GM04503 (cell line): ENCODE measurements around the gene C2orf72.
"Not testable (repeated sequence)": the region's sequence is repeated elsewhere in the genome, so short reads cannot be mapped to it uniquely, and the experiment has no call there.

Experiments used
- DNase-seq: peaks from one replicate; pipeline ENCODE4 v3.0.0-alpha.2; 2012; ENCODE audit warnings: low read depth

C2orf72 gene

GRCh38 chr2:231015478-231015877 is 21.8 kb upstream of the C2orf72 start:
- no peak for DNase-seq

DNA sequence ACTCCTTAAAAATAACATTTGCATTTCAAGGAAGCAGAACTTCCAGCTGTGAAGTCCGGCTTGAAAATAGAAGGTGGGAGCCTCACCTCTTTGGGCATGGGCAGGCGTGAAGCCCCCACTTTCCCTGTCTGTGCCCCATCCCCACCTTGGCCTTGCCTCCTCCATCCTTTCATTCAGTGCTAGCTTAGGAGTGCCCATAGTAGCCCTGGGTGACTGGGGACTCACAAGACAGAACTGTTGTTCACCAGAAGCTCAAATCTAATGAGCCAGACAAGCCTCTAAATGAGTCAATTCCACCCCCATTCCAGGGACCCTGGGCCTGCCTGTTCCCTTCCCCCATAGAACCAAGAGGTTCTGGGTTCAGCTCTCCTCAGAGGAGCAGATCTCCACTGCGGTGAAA is 21.4 kb upstream of the C2orf72 start:
- no peak for DNase-seq

DNA sequence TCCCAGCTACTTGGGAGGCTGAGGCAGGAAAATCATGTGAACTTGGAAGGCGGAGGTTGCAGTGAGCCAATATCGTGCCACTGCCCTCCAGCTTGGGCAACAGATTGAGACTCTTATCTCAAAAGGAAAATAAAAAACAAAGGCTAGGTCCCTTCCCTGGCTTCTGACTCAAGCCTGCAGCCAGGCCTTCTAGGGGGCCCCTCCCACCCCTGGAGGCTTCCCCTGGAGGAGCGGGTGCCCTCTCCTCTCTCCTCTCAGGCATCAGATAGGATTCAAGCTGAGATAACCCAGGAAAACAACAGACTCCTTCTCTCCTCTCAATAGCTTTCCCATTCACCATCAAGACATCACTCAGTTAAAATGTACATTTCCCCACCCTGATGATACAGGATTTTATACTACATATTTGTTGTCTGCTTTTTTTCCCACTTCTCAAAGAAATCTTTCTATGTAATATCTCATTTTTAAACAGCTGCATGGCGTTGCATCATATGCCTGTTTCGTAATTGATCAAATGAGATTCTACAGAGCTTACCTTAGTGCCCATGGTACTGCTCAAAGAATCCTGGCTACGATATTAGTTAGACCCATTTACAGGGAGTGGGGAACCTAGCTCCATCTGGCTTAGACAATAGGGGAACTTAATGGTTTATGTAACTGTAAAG is 20.6 kb upstream of the C2orf72 start:
- no peak for DNase-seq

DNA sequence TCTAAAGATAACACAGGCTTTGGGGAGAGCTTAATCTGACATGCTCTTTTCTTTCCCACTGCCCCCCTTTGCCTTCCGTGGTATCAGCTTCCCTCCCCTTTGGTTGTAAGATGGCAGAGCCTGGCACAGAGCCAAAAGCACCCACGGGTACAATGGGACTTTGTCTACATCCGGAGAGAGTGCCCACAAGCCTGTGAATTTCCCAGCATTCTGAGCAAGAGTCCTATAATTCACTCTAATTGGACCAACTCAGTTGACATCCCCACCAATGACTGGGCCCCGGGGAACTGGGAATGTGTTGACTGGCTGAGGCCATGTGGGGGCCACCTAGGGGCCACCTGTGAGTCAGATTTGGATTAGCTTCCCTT is 20.1 kb upstream of the C2orf72 start:
- DNase-seq = no peak

DNA sequence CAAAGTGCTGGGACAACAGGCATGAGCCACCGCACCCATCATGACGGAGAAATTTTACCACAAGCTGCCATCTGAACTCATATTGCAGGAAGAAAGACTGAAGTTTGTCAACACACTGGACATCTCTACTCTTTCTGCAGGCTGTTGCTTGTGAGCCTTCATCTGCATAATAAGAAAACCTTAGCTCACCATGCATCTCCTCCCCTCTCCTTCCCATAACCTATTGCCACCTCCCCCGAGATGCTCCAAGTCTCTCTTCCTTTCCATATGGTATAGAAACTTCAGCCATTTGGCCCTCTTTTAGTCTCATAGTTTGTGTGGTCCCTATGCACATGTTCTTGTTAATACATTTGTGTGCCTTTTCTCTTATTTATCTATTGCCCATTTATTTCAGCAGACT is 19.1 kb upstream of the C2orf72 start:
- no peak for DNase-seq

- not testable (repeated sequence) for DNase-seq
Observed at GRCh38 chr2:231025059-231025458, 12.3 kb upstream of the C2orf72 start.

- DNase-seq = no peak
Observed at GRCh38 chr2:231028889-231029288, 8.4 kb upstream of the C2orf72 start.

DNA sequence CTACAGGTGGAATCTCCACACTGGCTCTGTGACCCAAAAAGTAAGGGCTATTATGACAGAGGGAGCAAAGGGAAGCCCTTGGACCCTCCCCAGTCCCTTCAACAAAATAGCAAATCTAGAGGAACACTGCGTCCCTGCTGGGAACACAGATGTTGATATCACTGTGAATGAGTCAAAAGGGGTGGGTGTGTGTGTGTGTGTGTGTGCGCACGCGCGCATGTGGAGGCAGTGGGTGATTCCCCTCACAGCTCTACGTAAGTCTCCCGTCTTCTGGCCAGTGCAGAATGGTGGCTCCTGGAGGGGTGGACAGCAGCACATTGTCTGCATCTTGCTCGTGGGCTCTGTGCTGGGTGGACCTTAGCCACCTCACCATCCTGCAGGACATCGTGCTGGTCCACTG is 7.8 kb upstream of the C2orf72 start:
- DNase-seq = no peak

DNA sequence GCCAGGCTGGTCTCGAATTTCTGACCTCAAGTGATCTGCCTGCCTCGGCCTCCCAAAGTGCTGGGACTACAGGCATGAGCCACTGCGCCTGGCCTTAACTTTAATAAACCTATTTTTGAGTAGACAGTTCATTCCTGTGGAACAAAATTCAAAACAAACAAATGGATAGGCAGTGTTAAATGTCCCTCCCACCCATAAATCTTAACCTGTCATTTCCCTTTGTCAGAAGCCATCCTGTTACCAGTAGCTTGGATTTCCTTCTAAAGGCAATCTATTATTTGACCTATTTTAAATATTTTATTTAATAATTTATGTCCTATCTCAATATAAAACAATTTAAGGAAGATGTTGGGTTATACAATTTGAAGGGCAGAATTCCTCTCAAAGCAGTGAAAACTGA is 6.6 kb upstream of the C2orf72 start:
- no peak for DNase-seq

DNA sequence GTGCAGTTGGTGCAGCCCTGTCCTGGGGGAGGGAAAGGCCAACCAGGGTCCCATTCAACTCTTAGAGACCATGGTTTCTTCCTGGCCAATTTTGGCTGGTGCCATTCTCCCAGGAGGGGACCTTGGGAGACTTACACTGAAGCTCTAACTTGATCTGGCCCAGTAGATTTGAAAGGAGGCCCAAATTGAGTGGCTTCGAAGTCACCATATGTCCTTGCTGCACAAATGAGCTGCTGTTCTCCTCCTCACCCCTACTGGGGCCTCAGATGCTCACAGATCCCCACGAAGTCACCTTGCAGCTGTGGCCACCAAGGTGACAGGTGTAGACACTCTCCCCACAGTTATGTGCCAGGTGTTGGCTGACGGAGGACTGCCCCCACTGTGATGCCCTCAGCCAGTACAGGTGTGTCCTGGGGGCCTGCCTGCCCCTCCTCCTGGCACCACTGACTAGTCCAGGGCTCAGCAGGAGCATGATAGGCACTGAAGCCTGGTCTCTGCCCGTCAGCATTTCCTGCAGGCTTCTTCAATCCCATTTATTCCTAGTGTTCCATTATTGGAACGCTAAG is 4.7 kb upstream of the C2orf72 start:
- DNase-seq = no peak

DNA sequence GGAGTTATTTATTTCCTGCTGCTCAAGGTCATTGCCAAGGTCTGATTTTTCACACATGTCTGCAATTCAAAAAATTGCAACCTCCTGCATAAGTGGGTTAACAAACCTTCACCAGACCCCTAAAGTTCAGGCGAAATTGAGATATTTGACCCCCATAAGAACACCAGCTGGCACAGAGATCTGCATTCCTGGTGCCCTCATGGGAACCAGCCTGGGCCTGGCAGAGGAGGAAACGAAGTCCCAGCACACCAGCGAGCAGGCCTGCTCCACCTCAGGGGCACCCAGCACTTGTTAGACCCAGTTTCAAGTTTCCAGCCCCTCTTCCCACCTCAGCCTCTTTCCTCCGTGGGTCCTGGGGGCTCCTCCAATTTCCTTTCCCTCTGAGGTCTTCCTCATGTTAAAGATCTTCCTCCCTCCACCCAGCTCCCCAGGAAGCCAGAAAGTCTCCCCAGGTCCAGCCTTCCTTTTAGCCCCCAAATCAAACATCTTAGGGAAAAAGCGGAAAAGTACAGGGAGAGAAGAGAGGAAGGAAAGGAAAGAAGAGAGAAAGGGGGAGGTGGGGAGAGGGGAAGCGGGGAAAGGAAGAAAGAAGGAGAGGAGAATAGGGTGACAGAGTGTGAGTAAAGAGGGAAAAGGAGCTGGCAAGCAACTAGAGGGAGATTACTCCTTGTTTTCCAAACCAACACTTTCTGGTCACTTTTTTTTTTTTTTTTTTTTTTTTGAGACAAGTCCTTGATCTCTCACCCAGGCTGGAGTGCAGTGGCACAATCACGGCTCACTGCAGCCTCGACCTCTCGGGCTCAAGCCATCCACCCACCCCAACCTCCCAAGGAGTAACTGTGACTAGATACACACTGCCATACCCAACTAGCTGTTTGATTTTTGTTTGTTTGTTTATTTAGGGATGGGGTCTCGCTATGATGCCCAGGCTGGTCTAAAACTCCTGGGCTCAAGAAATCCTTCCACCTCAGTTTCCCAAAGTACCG is 3.9 kb upstream of the C2orf72 start:
- no peak for DNase-seq

- no peak for DNase-seq
Observed at GRCh38 chr2:231034291-231034882, 2.9 kb upstream of the C2orf72 start.

DNA sequence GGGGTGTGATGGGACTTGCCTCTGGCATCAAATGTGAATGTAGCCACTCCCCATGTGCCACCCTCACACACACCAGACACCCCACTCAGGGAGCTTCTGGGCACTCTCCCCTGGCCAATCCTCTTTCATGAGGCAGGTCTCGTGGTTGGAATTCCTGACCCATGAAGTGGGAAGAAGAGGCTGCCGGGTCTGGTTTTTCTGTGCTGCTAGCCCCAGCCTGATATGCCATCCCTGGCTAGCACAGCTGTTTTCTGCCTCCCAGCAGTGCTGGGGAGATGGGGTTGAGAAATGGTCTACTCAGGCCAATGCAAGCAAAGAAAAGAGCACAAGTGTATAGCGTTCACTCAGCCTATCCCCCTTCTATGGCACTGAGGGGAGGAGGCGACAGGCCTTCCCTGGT is 1.2 kb upstream of the C2orf72 start:
- no peak for DNase-seq

- DNase-seq = no peak
Observed at GRCh38 chr2:231036578-231037106, 681 bp upstream of the C2orf72 start.

DNA sequence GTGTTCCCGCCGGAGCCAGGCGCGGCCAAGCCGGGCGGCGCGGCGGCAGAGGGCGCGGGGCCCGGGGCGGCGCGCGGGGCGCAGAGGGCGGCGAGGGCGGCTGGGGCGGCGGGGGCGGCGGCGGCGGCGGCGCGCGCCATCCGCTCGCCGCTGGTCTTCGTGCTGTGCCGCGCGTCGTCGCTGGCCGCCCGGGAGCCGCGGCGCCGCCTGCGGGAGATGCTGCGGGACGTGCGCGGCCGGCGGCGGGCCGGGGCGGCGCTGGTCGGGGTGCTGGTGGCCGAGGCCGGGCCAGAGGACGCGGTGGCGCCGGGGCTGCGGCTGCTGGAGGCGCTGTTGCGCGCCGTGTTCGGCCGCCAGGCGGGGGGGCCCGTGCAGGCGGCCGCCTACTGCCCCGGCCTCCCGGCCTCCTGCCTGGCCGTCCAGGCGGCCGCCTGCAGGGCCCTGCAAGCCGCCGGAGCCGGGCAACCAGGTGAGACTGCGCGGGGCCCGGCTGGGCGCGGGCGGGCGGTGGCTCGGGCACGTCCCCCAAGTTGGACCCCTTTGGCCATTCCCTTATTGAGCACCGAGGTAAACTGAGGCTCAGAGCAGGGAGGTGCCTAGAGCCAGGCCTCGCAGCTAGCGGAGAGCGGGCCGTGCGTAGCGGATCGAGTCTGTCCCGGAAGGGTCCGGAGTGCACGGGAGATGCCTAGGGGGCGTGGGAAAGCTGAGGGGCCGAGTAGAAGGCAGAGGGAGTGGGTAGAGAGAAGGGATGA is 584 bp downstream of the C2orf72 start:
- DNase-seq = no peak

DNA sequence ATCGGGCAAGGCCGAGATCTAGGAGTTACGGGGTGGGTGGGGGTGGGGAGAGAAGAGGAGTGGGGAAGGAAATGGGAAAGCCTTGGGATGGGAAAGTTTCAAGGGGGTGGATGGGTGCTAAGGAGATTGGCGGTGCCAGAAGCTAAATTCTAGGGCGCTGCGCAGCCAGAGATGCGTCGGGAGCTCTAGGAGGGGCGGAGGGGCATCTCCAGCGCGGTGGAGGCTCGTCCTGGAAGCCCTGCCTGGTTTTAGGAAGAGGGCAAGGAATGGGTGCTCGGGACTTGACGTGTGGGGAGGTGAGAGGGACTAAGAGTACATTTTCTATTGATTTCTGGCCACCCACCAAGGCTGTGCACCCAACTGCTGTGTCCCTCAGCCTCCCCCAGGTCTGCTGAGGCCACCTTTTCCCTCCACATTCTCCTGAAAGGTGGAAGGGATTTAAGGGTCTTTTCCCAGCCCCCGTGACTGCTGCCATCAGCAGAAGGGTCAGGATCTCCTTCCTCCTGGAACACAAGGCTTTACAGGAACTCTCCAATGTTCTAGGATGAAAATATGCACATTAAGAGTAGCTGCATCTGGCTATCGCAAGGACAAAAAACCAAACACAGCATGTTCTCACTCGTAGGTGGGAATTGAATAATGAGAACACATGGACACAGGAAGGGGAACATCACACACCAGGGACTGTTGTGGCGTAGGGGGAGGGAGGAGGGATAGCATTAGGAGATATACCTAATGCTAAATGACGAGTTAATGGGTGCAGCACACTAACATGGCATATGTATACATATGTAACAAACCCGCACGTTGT is 1.4 kb downstream of the C2orf72 start:
- DNase-seq = no peak

- DNase-seq = no peak
Observed at GRCh38 chr2:231039294-231039664, 2.0 kb downstream of the C2orf72 start.

DNA sequence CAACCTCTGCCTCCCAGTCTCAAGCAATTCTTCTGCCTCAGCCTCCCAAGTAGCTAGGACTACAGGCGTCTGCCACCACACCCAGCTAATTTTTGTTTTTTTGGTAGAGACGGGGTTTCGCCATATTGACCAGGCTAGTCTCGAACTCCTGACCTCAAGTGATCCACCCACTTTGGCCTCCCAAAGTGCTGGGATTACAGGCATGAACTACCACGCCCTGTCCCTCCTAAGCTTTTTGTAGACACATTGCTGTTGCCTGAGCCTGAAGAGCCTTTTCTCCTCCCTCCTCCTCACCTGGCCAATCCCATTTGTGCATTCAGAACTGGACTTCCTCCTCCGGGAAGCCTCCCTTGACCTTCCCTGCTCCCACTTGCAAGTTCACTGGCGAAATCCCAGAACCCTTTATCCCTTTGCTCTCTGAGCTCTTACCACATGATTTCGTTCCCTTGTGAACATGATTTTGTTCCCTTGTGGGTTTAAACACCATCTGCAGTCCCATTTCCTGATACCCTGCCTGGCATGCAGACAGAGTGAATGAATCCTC is 2.6 kb downstream of the C2orf72 start:
- no peak for DNase-seq

DNA sequence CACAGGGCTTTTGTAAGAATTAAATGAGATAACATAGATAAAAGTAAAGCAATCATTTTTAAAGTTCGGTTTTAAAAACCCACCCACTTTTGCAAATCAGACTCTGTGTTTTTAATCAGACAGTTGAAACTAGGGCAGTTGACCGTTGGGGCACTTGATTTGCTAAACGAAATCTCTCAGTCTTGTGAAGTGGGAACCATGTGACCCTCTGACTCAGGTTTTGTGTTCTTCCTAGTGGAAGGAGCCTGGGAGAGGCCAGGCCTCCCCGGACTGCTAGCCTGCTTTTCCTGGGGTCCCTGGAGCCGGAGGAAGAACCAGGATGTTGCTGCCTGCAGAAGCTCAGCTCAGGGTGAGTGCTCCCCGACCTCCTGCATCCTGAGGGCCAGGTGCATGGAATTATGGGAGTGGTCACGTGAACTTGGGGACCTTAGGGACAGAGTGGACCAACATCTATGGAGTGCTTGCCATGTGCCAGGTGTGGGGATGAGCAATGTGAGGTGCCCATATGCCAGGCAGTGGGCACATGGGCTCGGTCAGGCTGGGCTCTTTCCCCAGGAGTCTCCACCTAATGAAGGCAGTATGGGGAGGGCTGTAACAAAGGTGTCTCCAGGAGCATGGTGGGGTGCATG is 3.9 kb downstream of the C2orf72 start:
- no peak for DNase-seq

DNA sequence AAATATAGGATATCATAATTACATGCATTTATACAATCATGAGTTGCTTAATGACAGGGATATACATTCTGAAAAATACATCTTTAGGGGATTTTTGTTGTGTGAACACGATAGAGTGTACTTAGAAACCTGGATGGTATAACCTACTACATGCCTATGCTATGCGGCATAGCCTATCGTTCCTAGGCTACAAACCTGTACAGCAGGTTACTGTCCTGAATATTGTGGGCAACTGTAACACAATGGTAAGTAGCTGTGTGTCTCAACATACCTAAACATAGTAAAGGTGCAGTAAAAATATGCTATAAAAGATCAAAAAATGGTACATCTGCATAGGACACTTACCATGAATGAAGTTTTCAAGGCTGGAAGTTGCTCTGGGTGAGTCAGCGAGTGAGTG is 6.5 kb downstream of the C2orf72 start:
- no peak for DNase-seq
